ENCODE measurements around the gene CGB7. TPM values are rescaled to one million over a fixed set of nuclear protein-coding genes. Genes with fewer than 3 reads are reported as not detected.
"Not testable (repeated sequence)": the region's sequence is repeated elsewhere in the genome, so short reads cannot be mapped to it uniquely, and the experiment has no call there.

Gene CGB7
- total RNA-seq, 1 experiment from 2014 or later, result 4.3 TPM

DNA sequence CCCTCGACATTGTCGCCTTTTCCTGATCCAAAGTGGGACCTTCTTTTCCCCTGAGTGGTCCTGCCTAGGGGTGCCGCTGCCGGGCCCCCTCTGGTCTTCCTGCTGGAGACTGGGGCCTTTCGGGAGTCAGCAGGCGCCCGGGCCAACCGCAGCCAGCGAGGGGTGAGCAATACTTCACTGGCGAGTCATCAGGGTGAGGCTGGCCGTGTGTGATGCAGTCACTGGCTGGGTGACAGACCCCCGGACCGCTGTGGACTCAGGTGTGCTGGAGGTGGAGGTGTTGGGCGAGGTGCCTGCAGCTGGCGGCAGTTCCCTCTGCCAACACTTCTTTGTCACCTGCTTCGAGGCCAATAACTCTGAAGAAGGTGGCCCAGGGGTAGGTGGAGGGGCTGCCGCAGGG, 15.4 kb downstream of the CGB7 start:
- peak; percentile 87 for DNase-seq (ENCODE audit: low read depth)

DNA sequence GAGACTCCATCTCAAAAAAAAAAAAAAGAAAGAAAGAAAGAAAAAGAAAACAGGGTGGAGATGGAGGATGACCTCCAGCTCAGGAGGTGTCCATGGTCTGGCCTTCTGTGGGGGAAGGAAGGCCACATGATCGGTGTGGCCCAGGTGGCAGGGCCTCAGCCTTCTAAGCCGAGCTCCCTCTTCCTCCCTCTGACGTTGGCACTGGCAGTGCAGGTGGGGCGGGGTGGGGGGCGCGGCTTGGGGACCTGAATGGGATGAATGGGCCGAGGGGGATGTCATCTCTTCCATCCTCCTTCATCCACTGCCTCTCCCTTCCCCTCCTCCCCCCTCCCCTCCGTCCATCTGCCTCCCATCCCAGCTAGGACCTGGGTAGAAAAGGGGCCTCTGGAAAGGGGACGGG, 17.8 kb downstream of the CGB7 start:
- not testable (repeated sequence) for DNase-seq (ENCODE audit: low read depth)

DNA sequence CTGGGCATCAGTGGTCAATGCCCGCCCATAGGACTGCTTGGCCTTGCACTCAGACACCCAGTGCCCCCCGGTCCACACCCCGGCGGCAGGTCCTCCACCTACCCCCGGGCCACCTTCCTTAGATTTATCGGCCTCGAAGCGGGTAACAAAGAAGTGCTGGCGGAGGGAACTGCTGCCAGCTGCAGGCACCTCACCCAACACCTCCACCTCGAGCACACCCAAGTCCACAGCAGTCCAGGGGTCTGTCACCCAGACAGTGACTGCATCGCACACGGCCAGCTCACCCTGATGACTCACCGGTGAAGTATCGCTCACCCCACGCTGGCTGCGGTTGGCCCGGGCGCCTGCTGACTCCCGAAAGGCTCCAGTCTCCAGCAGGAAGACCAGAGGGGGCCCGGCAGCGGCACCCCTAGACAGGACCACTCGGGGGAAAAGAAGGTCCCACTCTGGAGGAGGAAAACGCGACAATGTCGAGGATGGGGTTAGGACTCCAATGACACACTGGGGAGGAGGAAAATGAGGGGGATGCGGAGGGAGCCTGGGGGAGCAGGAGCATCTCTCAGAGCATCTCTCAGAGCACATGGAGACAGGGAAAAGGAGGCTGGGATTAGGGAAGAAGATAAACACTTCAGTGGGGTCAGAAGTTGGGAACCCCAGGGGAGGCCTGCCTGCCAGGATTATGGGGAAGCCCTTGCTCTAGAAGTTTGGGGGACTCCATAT, 18.8 kb downstream of the CGB7 start:
- peak; percentile 97 for DNase-seq (ENCODE audit: low read depth)

DNA sequence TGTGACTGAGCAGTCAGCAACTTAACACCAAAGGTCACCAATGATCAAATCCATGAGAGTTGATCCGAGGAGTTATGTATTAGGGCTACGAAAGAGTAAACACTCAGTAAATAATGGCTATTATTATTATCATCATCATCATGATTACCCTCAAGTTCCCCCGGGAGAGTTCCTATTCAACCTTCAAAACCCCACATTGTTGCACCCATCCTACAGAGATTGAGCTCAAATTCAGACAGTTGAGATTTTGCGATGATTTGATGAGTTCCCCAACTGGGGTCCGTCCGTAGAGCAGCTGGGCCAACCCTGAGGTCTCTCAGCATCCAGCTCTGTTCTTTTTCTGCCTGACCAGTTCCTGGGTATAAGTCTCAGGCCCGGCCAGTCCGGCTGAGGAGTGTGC, 19.4 kb downstream of the CGB7 start:
- not testable (repeated sequence) for DNase-seq (ENCODE audit: low read depth)

DNA sequence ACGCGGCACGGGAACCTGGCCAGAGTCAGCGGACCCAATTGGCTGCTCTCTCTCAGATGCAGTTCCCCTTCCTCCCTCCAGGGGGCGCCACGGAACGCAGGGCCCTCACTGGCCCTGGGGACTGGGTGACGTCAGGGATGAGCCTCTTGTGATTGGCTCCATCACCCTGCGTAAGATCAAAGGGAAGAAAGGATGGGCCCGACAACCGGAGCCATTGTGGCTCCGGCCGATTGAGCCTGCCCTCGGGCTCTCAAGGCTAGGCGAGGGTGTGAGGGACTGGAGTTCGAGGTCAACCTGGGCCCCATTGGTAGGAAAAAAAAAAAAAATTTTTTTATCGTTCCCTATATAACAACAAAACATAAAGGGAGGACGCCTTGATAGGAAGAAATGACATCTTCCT, 20.7 kb downstream of the CGB7 start, which contains the start of gene CGB1:
Gene CGB1 (minus strand): TSS at position 81 of the 400 bp plus-strand sequence. CDS start 184 bp downstream, outside the sequence.
- not testable (repeated sequence) for DNase-seq (ENCODE audit: low read depth)

DNA sequence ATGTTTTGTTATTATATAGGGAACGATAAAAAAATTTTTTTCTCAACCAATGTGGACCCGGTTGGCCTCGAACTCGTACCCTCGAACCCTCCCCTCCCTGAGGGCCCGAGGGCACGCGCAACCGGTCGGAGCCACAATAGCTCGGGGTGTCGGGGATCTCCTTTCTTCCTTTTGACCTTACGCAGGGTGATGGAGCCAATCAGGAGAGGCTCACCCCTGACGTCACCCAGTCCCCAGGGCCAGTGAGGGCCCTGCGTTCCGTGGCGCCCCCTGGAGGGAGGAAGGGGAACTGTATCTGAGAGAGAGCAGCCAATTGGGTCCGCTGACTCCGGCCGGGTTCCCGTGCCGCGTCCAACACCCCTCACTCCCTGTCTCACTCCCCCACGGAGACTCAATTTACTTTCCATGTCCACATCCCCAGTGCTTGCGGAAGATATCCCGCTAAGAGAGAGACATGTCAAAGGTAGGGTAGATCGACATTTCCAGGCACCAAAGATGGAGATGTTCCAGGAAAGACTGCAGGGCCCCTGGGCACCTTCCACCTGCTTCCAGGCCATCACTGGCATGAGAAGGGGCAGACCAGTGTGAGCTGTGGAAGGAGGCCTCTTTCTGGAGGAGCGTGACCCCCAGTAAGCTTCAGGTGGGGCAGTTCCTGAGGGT, 25.8 kb downstream of the CGB7 start, which contains the start of gene CGB2:
Gene CGB2 (plus strand): TSS at position 249 of the 660 bp plus-strand sequence. CDS start 206 bp downstream, at position 455.
- not testable (repeated sequence) for DNase-seq (ENCODE audit: low read depth)

DNA sequence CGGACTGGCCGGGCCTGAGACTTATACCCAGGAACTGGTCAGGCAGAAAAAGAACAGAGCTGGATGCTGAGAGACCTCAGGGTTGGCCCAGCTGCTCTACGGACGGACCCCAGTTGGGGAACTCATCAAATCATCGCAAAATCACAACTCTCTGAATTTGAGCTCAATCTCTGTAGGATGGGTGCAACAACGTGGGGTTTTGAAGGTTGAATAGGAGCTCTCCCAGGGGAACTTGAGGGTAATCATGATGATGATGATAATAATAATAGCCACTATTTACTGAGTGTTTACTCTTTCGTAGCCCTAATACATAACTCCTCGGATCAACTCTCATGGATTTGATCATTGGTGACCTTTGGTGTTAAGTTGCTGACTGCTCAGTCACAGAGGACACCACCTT, 27.2 kb downstream of the CGB7 start:
- DNase-seq (ENCODE audit: low read depth), result not testable (repeated sequence)

DNA sequence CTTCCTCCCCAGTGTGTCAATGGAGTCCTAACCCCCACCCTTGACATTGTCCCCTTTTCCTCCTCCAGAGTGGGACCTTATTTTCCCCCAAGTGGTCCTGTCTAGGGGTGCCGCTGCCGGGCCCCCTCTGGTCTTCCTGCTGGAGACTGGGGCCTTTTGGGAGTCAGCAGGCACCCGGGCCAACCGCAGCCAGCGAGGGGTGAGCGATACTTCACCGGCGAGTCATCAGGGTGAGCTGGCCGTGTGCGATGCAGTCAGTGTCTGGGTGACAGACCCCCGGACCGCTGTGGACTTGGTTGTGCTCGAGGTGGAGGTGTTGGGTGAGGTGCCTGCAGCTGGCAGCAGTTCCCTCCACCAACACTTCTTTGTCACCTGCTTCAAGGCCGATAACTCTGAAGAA, 27.8 kb downstream of the CGB7 start:
- DNase-seq (ENCODE audit: low read depth), result peak; percentile 70

DNA sequence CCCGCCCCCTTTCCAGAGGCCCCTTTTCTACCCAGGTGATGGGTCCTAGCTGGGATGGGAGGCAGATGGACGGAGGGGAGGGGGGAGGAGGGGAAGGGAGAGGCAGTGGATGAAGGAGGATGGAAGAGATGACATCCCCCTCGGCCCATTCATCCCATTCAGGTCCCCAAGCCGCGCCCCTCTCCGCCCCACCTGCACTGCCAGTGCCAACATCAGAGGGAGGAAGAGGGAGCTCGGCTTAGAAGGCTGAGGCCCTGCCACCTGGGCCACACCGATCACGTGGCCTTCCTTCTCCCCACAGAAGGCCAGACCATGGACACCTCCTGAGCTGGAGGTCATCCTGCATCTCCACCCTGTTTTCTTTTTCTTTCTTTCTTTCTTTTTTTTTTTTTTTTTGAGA, 28.9 kb downstream of the CGB7 start:
- not testable (repeated sequence) for DNase-seq (ENCODE audit: low read depth)

DNA sequence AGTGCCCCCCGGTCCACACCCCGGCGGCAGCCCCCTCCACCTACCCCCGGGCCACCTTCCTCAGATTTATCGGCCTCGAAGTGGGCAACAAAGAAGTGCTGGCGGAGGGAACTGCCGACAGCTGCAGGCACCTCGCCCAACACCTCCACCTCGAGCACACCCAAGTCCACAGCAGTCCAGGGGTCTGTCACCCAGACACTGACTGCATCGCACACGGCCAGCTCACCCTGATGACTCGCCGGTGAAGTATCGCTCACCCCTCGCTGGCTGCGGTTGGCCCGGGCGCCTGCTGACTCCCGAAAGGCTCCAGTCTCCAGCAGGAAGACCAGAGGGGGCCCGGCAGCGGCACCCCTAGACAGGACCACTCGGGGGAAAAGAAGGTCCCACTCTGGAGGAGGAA, 31.9 kb downstream of the CGB7 start:
- DNase-seq (ENCODE audit: low read depth), result not testable (repeated sequence)

DNA sequence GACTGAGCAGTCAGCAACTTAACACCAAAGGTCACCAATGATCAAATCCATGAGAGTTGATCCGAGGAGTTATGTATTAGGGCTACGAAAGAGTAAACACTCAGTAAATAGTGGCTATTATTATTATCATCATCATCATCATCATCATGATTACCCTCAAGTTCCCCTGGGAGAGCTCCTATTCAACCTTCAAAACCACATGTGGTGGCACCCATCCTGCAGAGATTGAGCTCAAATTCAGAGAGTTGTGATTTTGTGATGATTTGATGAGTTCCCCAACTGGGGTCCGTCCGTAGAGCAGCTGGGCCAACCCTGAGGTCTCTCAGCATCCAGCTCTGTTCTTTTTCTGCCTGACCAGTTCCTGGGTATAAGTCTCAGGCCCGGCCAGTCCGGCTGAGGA, 32.5 kb downstream of the CGB7 start:
- not testable (repeated sequence) for DNase-seq (ENCODE audit: low read depth)

DNA sequence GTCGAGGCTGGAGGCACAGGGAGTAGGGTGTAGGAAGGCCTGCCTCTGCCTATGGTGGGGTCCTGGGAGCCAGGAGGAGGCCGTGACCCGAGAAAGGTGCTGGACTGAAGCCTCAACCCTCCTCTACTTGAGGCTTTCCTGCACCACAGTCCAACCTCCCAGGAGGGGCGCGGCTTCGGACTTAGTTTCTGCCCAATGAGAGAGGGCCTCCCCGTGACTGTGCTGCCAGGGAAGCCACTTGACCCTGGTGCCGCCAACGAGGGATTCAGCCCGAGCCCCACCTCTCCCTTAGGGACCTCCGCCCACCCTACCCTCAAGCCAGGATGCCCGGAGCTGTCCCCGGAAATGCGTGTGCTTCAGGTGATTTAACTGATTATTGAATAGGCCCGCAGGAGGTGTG, 33.3 kb downstream of the CGB7 start, which contains the start of gene CGB3:
Gene CGB3 (minus strand): TSS at position 101 of the 400 bp plus-strand sequence. CDS start 362 bp downstream, outside the sequence.
- DNase-seq (ENCODE audit: low read depth), result not testable (repeated sequence)

DNA sequence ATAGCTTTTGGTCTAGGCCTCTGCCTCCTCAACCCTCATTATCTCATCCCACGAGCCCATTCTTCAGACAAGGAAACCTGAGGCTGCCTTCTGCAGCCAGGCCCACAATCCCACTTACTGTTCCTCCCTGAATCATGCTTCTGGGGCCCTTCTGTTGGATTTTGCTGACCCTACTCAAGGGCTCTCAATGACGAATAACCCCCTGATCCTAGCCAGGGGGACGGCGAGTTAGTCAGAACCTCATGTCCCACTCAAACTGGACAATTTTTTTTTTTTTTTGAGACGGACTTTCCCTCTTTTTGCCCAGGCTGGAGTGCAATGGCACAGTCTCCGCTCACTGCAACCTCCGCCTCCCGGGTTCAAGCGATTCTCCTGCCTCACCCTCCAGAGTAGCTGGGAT, 35.4 kb downstream of the CGB7 start:
- DNase-seq (ENCODE audit: low read depth), result no peak

DNA sequence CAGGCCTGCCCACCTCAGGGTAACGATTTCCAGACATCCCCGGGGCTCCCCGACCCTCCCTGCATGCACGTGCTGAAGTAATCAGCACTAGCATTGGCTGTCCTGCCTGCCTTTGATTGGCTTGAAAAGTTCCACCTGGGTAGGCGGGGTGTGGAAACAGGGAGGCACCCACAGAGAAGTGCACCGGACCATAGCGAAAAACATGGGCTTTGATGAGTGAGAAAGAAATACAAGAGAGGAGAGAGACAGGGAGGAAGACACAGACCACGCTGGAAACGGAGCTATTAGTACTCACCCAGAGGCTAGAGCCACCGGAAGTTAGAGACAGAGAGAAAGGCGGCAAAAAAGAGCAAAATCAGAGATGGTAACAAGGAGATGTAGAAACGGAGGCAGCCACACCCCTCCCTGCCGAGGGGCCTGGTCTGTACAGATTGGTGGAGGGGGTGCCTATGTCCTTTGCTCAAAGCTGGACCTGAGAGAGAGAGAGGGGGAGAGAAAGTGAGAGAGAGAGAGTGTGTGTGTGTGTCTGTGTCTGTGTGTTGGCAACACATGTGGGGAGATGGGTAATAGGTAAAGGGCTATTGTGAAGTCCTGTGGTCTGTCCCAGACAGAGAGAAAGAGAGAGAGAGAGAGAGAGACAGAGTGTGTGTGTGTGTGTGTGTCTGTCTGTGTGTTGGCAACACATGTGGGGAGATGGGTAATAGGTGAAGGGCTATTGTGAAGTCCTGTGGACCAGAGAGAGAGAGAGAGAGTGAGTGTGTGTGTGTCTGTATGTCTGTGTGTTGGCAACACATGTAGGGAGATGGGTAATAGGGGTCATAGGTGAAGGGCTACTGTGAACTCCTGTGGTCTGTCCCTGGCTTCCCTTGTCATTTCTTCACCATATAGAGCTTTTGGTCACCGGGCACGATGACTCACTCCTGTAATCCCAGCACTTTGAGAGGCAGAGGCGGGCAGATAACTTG, 36.3 kb downstream of the CGB7 start:
- DNase-seq (ENCODE audit: low read depth), result peak; percentile 76

DNA sequence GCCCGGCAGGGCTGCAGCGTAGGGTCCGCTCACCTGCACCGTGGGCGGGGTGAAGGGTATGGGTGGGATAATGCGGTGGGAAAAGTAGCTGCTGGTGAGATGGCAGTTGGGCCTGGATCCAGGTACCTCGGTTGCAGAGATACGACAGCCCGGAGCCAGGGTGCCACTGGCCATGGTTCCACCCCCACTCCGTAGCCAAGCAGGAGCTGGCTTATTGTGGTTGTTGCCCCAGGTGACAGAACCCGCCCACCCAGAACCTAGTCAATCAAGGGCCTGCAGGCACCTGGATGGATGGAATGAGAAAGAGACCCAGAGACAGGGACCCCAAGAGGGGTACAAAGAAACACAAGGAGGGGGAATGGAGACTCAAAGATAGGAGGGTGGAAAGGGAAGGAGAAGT, 37.2 kb downstream of the CGB7 start:
- DNase-seq (ENCODE audit: low read depth), result no peak

DNA sequence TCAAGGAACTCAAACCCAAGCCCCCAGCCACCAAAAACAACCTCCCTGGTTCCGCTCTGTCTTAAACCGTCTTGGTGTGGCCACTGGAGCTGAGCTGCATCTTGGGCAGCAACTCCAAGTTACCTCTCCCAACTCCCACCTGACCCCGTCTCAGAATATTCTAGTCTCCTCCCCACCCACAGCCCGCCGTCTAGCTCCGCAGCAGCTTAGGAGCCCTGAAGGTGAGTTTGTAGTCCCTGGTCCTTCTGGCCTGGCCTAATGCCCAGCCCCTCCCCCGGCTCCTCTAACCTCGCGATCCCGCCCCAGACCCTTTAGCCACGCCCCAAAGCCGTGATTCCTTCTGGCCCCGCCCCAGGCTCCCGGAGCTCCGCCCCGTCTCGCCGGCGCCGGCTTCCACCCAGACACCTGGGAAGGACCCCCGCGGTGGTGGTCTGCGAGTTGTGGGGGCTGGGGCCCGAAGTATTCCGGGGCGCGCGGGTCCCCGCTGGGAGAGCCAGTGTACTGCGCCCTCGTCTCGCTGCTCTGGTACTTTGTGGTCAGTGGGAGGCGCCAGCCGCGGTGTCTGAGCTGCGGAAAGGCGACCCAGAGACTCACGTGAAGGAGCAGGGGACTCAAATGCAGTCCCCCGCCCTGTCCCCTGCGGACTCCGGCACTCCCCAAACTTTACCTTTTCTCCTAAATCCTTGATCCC, 38.2 kb downstream of the CGB7 start:
- peak; percentile 90 for DNase-seq (ENCODE audit: low read depth)

DNA sequence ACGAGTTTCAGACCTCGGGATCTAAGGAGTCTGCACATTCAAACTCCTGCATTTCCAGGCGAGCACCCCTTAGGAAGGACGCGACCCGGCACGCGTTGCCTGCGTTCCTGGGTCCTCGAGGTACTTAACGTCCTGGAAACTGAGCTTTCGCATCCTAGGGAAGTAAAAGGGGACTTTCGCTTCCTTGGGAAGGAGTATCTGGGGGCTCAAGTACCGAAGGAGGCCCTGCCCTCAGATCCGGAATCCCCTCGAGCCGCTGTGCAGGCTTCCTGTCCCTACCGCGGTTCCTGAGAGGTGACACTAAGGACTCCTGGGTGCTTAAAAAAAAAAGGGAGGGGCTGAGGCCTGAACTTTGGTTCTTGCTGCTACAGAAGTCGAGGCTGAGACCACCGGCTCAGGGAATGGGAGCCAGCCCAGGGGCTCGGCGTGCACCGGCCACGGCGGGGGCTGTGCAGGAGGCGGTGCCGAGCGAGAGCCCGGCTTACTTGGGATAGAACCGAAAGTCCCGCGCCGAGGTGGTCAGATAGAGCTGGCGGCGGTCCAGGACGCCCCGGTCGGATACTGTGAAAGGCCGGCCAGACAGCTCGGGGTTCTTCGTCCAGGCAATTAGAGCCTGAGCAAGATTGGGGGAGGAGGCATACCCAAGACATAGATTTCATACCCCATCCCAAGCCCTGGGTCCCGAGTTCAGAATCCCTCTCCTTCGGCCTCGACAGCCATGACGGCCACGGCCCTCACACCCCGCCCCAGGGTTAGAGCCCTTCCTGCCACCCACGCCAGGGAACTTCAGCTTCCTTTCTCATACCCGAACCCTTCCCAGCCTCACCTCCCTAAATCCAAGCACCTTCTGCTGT, 38.9 kb downstream of the CGB7 start:
- DNase-seq (ENCODE audit: low read depth), result peak; percentile 48

DNA sequence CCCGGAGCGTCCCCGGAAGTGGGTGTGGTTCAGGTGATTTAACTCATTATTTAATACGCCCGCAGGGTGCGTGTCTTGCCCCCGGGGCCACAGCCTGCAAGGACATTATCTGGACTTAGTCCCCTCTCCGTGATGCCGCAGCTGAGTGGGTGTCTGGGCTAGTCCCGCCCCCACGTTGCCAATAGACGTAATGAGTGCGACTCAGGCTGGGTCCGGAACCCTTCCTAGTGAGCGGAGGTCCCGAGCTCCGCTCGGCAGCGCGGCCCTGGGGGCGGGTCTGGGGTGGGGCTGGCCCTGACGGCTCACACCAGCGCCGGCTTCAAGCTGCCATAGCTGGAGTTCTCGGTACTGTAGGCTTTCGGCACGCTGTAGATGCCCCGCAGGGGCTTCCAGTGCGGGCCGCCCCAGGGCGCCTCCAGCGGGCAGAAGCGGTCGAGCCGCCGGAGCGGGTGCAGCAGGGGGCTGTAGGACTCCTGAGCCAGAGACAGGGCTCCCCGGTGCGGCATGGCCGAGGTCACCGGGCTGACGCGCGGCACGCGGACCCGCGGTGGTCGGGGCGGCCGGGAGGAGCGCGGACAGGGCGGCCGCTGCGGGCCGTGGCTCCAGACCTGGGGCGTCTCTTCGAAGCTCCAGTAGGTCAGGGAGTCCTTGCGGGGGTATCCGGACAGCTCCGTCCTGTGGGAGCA, 39.7 kb downstream of the CGB7 start:
- peak; percentile 85 for DNase-seq (ENCODE audit: low read depth)

DNA sequence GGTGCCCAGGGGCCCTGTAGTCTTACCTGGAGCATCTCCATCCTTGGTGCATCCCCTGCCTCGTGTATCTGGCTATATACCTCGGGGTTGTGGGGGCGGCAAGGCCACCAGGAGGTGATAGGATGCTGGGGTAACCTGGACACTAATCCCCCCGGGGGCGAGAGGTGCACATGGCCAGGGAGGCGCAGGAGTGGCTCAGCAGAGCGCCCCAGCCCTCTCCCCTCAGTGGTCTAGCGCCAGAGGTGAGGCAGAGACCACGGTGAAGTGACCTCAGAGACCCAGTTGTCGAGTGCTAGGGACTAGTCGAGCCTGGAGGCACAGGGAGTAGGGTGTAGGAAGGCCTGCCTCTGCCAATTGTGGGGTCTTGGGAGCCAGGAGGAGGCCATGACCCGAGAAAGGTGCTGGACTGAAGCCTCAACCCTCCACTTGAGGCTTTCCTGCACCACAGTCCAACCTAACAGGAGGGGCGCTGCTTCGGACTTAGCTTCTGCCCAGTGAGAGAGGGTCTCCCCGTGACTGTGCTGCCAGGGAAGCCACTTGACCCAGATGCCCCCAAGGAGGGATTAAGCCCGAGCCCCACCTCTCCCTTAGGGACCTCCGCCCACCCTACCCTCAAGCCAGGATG, 40.4 kb downstream of the CGB7 start, which contains the start of gene LHB:
Gene LHB (minus strand): TSS at position 51 of the 625 bp plus-strand sequence. CDS start 10 bp downstream, at position 41.
- no peak for DNase-seq (ENCODE audit: low read depth)
